AG10803 (cell line): ENCODE results near the gene FSTL4.

Source experiments
- DNase-seq: peaks from one replicate; pipeline ENCODE4 v3.0.0; 2010; ENCODE audit warnings: low read depth
- H3K4me3 ChIP-seq: 2 replicates; pipeline ENCODE4 v1.5.1; 2011; ENCODE audit warnings: mild to moderate bottlenecking, low read length, control low read depth
- CTCF ChIP-seq: conservative IDR thresholded peaks from 2 replicates; pipeline ENCODE4 v1.5.1; 2011; ENCODE audit warnings: mild to moderate bottlenecking, low read length, control low read depth, inconsistent platforms

Gene FSTL4

GRCh38 chr5:133496631-133497030 lies 115.7 kb downstream of the FSTL4 start:
- no peak overlapping the region for H3K4me3 ChIP-seq

GRCh38 chr5:133494923-133495246 lies 117.5 kb downstream of the FSTL4 start:
- no peak for DNase-seq
- H3K4me3 ChIP-seq, result no peak overlapping the region
- TF ChIP-seq CTCF, result no peak

More at GRCh38 chr5:133496631-133497030, 115.7 kb downstream of the FSTL4 start:
- no peak for TF ChIP-seq CTCF
- DNase-seq, result no peak

GRCh38 chr5:133494232-133494922 lies 118.0 kb downstream of the FSTL4 start:
- TF ChIP-seq CTCF, result no peak
- H3K4me3 ChIP-seq, result no peak overlapping the region
- DNase-seq, result no peak

GRCh38 chr5:133489632-133490031 lies 122.7 kb downstream of the FSTL4 start:
- no peak for DNase-seq
- no peak overlapping the region for H3K4me3 ChIP-seq
- no peak for TF ChIP-seq CTCF

- no peak for TF ChIP-seq CTCF
- H3K4me3 ChIP-seq, result no peak overlapping the region
- DNase-seq, result no peak
Observed at GRCh38 chr5:133487093-133487492, 125.2 kb downstream of the FSTL4 start.

GRCh38 chr5:133485468-133485867 lies 126.9 kb downstream of the FSTL4 start:
- no peak for TF ChIP-seq CTCF
- no peak overlapping the region for H3K4me3 ChIP-seq
- DNase-seq, result no peak

- TF ChIP-seq CTCF, result no peak
- no peak overlapping the region for H3K4me3 ChIP-seq
- DNase-seq, result no peak
Observed at GRCh38 chr5:133483406-133484090, 128.8 kb downstream of the FSTL4 start.
